Astrocyte (in vitro differentiated cells and primary cell): ENCODE measurements around the gene ADCY2. TPM values are rescaled to one million over a fixed set of nuclear protein-coding genes. Genes with fewer than 3 reads are reported as not detected.
A peak's percentile ranks its signal among the peaks of the same experiment; 100 is the strongest.

Experiments used
- DNase-seq: peaks from one replicate; pipeline ENCODE4 v3.0.0-alpha.2; 2010; ENCODE audit warnings: low read depth
- FAIRE-seq: peaks from 2 replicates; lab custom pipeline; 2011; peaks lifted over from hg19 to GRCh38; lab: Jason Lieb, UNC
- H2AFZ ChIP-seq: 2 replicates; pipeline ENCODE4 v1.6.0; 2012; ENCODE audit warnings: low read depth, low read length, inconsistent platforms
- H3K27ac ChIP-seq: 2 replicates; pipeline ENCODE4 v1.5.1; 2011; ENCODE audit warnings: low read depth, low read length, inconsistent platforms
- H3K27me3 ChIP-seq: 2 replicates; pipeline ENCODE4 v1.6.0; 2011; ENCODE audit warnings: low read length, inconsistent platforms; ENCODE audit not compliant: insufficient read depth
- H3K36me3 ChIP-seq: 2 replicates; pipeline ENCODE4 v1.5.1; 2011; ENCODE audit warnings: low read length, inconsistent platforms; ENCODE audit not compliant: insufficient read depth
- H3K4me1 ChIP-seq: 2 replicates; pipeline ENCODE4 v1.5.1; 2011; ENCODE audit warnings: low read length, inconsistent platforms; ENCODE audit not compliant: insufficient read depth
- H3K4me2 ChIP-seq: 2 replicates; pipeline ENCODE4 v1.6.0; 2012; ENCODE audit warnings: low read length, inconsistent platforms
- H3K4me3 ChIP-seq: 2 replicates; pipeline ENCODE4 v1.5.1; 2011; ENCODE audit warnings: low read depth, mild to moderate bottlenecking, low read length, inconsistent platforms; ENCODE audit not compliant: insufficient read depth
- H3K79me2 ChIP-seq: 2 replicates; pipeline ENCODE4 v1.6.0; 2012; ENCODE audit warnings: mild to moderate bottlenecking, low read length, inconsistent platforms; ENCODE audit not compliant: insufficient read depth
- H3K9ac ChIP-seq: 2 replicates; pipeline ENCODE4 v1.6.0; 2012; ENCODE audit warnings: mild to moderate bottlenecking, low read length, inconsistent platforms
- H3K9me3 ChIP-seq: 2 replicates; pipeline ENCODE4 v1.5.1; 2012; ENCODE audit warnings: low read depth, mild to moderate bottlenecking, low read length, inconsistent platforms; ENCODE audit not compliant: insufficient read depth
- H4K20me1 ChIP-seq: 2 replicates; pipeline ENCODE4 v1.6.0; 2012; ENCODE audit warnings: low read length, inconsistent platforms; ENCODE audit not compliant: insufficient read depth
- H3K27ac Mint-ChIP-seq: one replicate; pipeline ENCODE4 v1.8.0; 2021; ENCODE audit warnings: mild to moderate bottlenecking, mixed read lengths; ENCODE audit not compliant: unreplicated experiment
- H3K27me3 Mint-ChIP-seq: one replicate; pipeline ENCODE4 v1.8.0; 2021; ENCODE audit warnings: low read depth, mixed read lengths; ENCODE audit not compliant: unreplicated experiment
- H3K36me3 Mint-ChIP-seq: one replicate; pipeline ENCODE4 v1.8.0; 2021; ENCODE audit warnings: low read depth, mixed read lengths; ENCODE audit not compliant: unreplicated experiment
- H3K4me1 Mint-ChIP-seq: one replicate; pipeline ENCODE4 v1.8.0; 2021; ENCODE audit warnings: low read depth, mixed read lengths; ENCODE audit not compliant: unreplicated experiment
- H3K4me3 Mint-ChIP-seq: one replicate; pipeline ENCODE4 v1.8.0; 2021; ENCODE audit warnings: mild to moderate bottlenecking, moderate library complexity, mixed read lengths; ENCODE audit not compliant: unreplicated experiment
- H3K9me3 Mint-ChIP-seq: one replicate; pipeline ENCODE4 v1.8.0; 2021; ENCODE audit warnings: mild to moderate bottlenecking, mixed read lengths; ENCODE audit not compliant: unreplicated experiment
- EZH2 ChIP-seq: IDR thresholded peaks from 2 replicates; pipeline ENCODE4 v1.6.1; 2012; ENCODE audit warnings: mild to moderate bottlenecking, low read length, inconsistent platforms; ENCODE audit not compliant: insufficient read depth
- total RNA-seq: library from RNA; stranded (reverse); gene quantifications from 2 replicates; pipeline ENCODE4 v1.2.1, GENCODE V29; 2021
- TF ChIP-seq, protein P1 (sequence below): IDR thresholded peaks from 2 replicates; pipeline ENCODE4 v1.5.1; 2011; ENCODE audit warnings: low read depth, mild to moderate bottlenecking, inconsistent platforms, low read length, moderate library complexity; ENCODE audit not compliant: insufficient read depth

The ADCY2 gene
- total RNA-seq, 1 donor from 2014 or later, result 5.7 TPM

DNA sequence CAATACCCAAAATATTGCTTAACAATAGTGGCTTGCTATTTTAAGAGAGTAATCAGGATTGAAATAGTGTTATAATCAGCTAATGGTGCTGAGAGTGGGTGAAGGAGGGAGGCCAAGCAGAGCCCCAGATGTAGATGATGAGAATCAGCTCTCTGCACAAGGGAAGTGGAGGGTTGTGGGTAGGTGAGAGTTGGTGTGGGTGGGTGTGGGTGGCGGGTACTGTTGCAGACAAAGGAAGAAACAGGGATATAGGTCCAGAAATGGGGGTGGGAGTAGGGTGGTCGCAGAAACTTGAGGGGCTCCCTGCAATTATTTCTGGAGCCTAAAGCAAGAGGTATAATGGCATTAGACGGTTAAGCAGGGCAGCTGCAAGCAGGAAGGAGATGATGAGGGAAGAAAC is 7.4 kb upstream of the ADCY2 start:
- no peak for DNase-seq
- H3K4me1 ChIP-seq, result no peaks in the 10 kb centered on the region

DNA sequence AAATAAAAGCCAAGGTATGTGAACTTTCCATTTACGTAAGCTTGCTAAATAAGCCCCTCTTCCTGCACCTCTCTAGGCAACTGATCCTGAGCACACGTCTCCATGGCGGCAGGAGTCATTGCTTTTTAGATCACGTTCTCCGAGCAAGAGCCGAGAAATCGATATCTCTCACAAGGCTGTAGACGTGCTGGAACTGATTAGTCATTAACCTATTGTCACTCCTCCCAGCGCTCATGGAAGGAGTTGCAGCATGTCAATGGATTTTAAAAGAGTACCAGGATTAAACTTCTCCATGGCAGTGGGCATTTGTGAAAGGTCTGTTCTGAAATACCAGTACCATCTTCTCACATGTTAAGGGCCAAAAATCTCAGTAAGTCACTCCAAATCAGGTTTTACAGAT is 4.7 kb upstream of the ADCY2 start:
- no peak for FAIRE-seq

More for the DNA sequence above, 7.4 kb upstream of the ADCY2 start:
- no peaks in the 10 kb centered on the region for H3K9me3 Mint-ChIP-seq
- Histone ChIP-seq H4K20me1 (no peaks in the 10 kb centered on the region), H3K79me2 (no peaks in the 10 kb centered on the region), H3K27ac (no peak overlapping the region), H3K4me3 (no peak overlapping the region), H3K9me3 (no peaks in the 10 kb centered on the region), H3K36me3 (no peaks in the 10 kb centered on the region), H3K9ac (no peak overlapping the region), H3K4me2 (no peak overlapping the region), H3K27me3 (no peaks in the 10 kb centered on the region), H2AFZ (no peak overlapping the region)
- H3K36me3 Mint-ChIP-seq, result no peaks in the 10 kb centered on the region
- no peaks in the 10 kb centered on the region for H3K27me3 Mint-ChIP-seq
- FAIRE-seq, result no peak
- H3K4me3 Mint-ChIP-seq, result no peak overlapping the region
- no peak for TF ChIP-seq EZH2
- TF ChIP-seq, protein P1, sequence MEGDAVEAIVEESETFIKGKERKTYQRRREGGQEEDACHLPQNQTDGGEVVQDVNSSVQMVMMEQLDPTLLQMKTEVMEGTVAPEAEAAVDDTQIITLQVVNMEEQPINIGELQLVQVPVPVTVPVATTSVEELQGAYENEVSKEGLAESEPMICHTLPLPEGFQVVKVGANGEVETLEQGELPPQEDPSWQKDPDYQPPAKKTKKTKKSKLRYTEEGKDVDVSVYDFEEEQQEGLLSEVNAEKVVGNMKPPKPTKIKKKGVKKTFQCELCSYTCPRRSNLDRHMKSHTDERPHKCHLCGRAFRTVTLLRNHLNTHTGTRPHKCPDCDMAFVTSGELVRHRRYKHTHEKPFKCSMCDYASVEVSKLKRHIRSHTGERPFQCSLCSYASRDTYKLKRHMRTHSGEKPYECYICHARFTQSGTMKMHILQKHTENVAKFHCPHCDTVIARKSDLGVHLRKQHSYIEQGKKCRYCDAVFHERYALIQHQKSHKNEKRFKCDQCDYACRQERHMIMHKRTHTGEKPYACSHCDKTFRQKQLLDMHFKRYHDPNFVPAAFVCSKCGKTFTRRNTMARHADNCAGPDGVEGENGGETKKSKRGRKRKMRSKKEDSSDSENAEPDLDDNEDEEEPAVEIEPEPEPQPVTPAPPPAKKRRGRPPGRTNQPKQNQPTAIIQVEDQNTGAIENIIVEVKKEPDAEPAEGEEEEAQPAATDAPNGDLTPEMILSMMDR, result no peak
- H3K4me1 Mint-ChIP-seq, result no peaks in the 10 kb centered on the region
- no peak overlapping the region for H3K27ac Mint-ChIP-seq

More for the DNA sequence above, 4.7 kb upstream of the ADCY2 start:
- H3K4me1 ChIP-seq, result no peaks in the 10 kb centered on the region
- Mint-ChIP-seq H3K36me3 (no peaks in the 10 kb centered on the region), H3K27ac (peak overlapping the region; percentile 9), H3K4me1 (no peaks in the 10 kb centered on the region), H3K27me3 (no peaks in the 10 kb centered on the region), H3K4me3 (no peak overlapping the region), H3K9me3 (no peaks in the 10 kb centered on the region)
- no peak for TF ChIP-seq EZH2
- TF ChIP-seq, protein P1, result peak; percentile 11
- H3K27ac ChIP-seq, result no peak overlapping the region
- no peak overlapping the region for H3K4me3 ChIP-seq
- H2AFZ ChIP-seq, result peak overlapping the region; percentile 55
- H3K36me3 ChIP-seq, result no peaks in the 10 kb centered on the region
- H3K9ac ChIP-seq, result no peak overlapping the region
- H3K9me3 ChIP-seq, result no peaks in the 10 kb centered on the region
- DNase-seq, result peak; percentile 12
- H3K4me2 ChIP-seq, result no peak overlapping the region
- H4K20me1 ChIP-seq, result no peaks in the 10 kb centered on the region
- H3K27me3 ChIP-seq, result peaks cover 9% of the 10 kb centered on the region
- no peaks in the 10 kb centered on the region for H3K79me2 ChIP-seq
